Stimulated activated CD8-positive, alpha-beta memory T cell treated with anti-CD3 and anti-CD28 coated beads, Interleukin-15, amount 100 ng/mL, for 24 hours (primary cell): ENCODE results near the gene PCDHGA9.
"Not testable (repeated sequence)": the region's sequence is repeated elsewhere in the genome, so short reads cannot be mapped to it uniquely, and the experiment has no call there.

Experiments used
- DNase-seq: peaks from one replicate; pipeline ENCODE4 v3.0.0-alpha.2; 2020; ENCODE audit warnings: low read depth

Gene PCDHGA9

GRCh38 chr5:141384471-141385267, 17.9 kb upstream of the PCDHGA9 start:
- DNase-seq, result no peak

- not testable (repeated sequence) for DNase-seq
Observed at GRCh38 chr5:141387557-141388311, 14.8 kb upstream of the PCDHGA9 start, which contains the start of gene PCDHGB4. TSS of gene PCDHGB4 (plus strand) at chr5:141387698. CDS start at chr5:141387885, 187 bp downstream.

GRCh38 chr5:141388661-141389060, 13.9 kb upstream of the PCDHGA9 start:
- no peak for DNase-seq

GRCh38 chr5:141389153-141390042, 13.2 kb upstream of the PCDHGA9 start:
- no peak for DNase-seq

- no peak for DNase-seq
Observed at GRCh38 chr5:141392429-141393198, 10.0 kb upstream of the PCDHGA9 start, which contains the start of gene PCDHGA8. TSS of gene PCDHGA8 (plus strand) at chr5:141392633. CDS start at chr5:141392814, 181 bp downstream.

- DNase-seq, result no peak
Observed at GRCh38 chr5:141393267-141393666, 9.3 kb upstream of the PCDHGA9 start.

- DNase-seq, result not testable (repeated sequence)
Observed at GRCh38 chr5:141394401-141395187, 8.0 kb upstream of the PCDHGA9 start.

GRCh38 chr5:141397756-141398551, 4.6 kb upstream of the PCDHGA9 start, which contains the start of gene PCDHGB5:
TSS of gene PCDHGB5 (plus strand) at chr5:141397947. CDS start at chr5:141398128, 181 bp downstream.
- not testable (repeated sequence) for DNase-seq

GRCh38 chr5:141398608-141399007, 4.0 kb upstream of the PCDHGA9 start:
- no peak for DNase-seq

- no peak for DNase-seq
Observed at GRCh38 chr5:141399555-141400258, 2.9 kb upstream of the PCDHGA9 start.

- no peak for DNase-seq
Observed at GRCh38 chr5:141403387-141403786, 809 bp downstream of the PCDHGA9 start.

- DNase-seq, result not testable (repeated sequence)
Observed at GRCh38 chr5:141407790-141408505, 5.4 kb downstream of the PCDHGA9 start, which contains the start of gene PCDHGB6. TSS of gene PCDHGB6 (plus strand) at chr5:141408021. CDS start at chr5:141408203, 182 bp downstream.

- DNase-seq, result no peak
Observed at GRCh38 chr5:141409598-141410306, 7.2 kb downstream of the PCDHGA9 start.

GRCh38 chr5:141411575-141411974, 9.0 kb downstream of the PCDHGA9 start:
- no peak for DNase-seq

- DNase-seq, result no peak
Observed at GRCh38 chr5:141412854-141413539, 10.4 kb downstream of the PCDHGA9 start, which contains the start of gene PCDHGA10. TSS of gene PCDHGA10 (plus strand) at chr5:141412987. CDS start at chr5:141413176, 189 bp downstream.

GRCh38 chr5:141413540-141414069, 11.0 kb downstream of the PCDHGA9 start:
- no peak for DNase-seq
